Psoas muscle (tissue), 8 donors: ENCODE measurements around the gene VAT1L. TPM values are rescaled to one million over a fixed set of nuclear protein-coding genes. Genes with fewer than 3 reads are reported as not detected.

Source experiments
- ATAC-seq, 4 donors: fragments of 200-7000 bp; cut with Tn5 transposase; one replicate each; pipeline ENCODE4 v1.9.1; 2020; ENCODE audit warnings: moderate library complexity in 3 of 4, mild to moderate bottlenecking in 2 of 4
- DNase-seq, 2 donors: peaks; one replicate each; pipeline ENCODE4 v3.0.0-alpha.2; 2020
- H3K27ac ChIP-seq: fragments of 200-600 bp; one replicate; pipeline ENCODE4 v1.8.0; 2022
- H3K27me3 ChIP-seq, 3 donors: fragments of 200-600 bp in 1 of 3; one replicate each; pipeline versions ENCODE4 v1.6.1 to v1.8.0; 2013 to 2022; ENCODE audit warnings: low read length in 2 of 3, mild to moderate bottlenecking in 2 of 3, moderate library complexity in 1 of 3; ENCODE audit not compliant: insufficient read depth in 3 of 3
- H3K36me3 ChIP-seq, 2 donors: fragments of 200-600 bp in 1 of 2; one replicate each; pipeline versions ENCODE4 v1.6.1 to v1.8.0; 2013 to 2022; ENCODE audit warnings: low read depth in 1 of 2, mild to moderate bottlenecking in 1 of 2, moderate library complexity in 1 of 2; ENCODE audit not compliant: insufficient read depth in 1 of 2
- H3K4me1 ChIP-seq: fragments of 200-600 bp; one replicate; pipeline ENCODE4 v1.8.0; 2022
- H3K4me3 ChIP-seq: fragments of 200-600 bp; one replicate; pipeline ENCODE4 v1.8.0; 2022; ENCODE audit warnings: mild to moderate bottlenecking
- H3K9me3 ChIP-seq: fragments of 200-600 bp; one replicate; pipeline ENCODE4 v1.8.0; 2022
- CTCF ChIP-seq: fragments of 200-600 bp; IDR thresholded peaks from one replicate; pipeline ENCODE4 v1.8.0; 2022; ENCODE audit warnings: antibody characterized with exemption
- WGBS, 3 donors: extraction: QIAGEN DNeasy Blood & Tissue Kit; methylation state at CpG; one replicate each; pipeline versions ENCODE4 v1.1.6 to v1.1.7; 2013; 5-methylcytosine and 5-hydroxymethylcytosine counted together
- intact Hi-C, 2 donors: fragments of 100-400 bp; cut with DNase I; formaldehyde crosslinking; loops; one replicate each; pipeline versions ENCODE4 v1.11.0 to v1.14.2; 2022
- polyA plus RNA-seq, 3 donors: library from polyadenylated mRNA; stranded (reverse); fragments of 200-250 nt; gene quantifications; one replicate each; pipeline ENCODE4 v1.2.3, GENCODE V29; 2013
- total RNA-seq, 4 donors: library from RNA; stranded (reverse); fragmentation: NEBNext Ultra II Directional in 2 of 4; extraction: Animal tissue kit (Norgen Biotek cat#: 25700) in 2 of 4; gene quantifications; one replicate each; pipeline versions ENCODE4 v1.2.1 to v1.2.4, GENCODE V29; 2021 to 2023
- donor health status: healthy with polysubstance abuse.
- donor health status: DM: no; HTN: no; CAD: no; lungs with moderate emphysema.
- donor health status: Bipolar disorder and iron deficiency.
- donor health status: healthy.
- donor health status: DM: yes; HTN: yes; CAD: no.
- donor health status: DM: no; HTN: no; CAD: no.
- donor health status: DM: no; HTN: no; CAD: no.
- donor health status: DM: yes; HTN: yes; CAD: no.

VAT1L gene
- total and polyA plus RNA-seq, 7 donors = 0.03 to 0.20 (median 0.09) TPM; not detected in 3

DNA sequence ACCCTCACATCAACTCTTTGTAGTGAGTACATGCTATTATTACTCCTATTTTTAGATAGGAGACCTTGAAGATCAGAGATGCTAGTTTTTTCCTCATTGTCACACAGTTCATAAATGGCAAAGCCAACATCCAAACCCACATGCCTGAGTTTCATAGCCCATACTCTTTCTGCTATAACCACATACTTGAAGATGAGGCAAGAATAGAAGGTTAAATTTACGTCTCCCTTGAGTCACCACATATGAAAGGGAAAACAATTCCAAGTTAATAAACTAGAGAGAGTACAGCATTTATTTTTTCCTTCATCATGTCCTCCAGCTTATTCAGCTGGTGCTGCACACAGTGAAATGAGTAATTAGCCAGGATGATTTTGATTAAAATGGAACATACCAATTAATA is 42.4 kb upstream of the VAT1L start:
- ATAC-seq (no peak), DNase-seq (no peak)
- H3K9me3 ChIP-seq = no peaks in the 10 kb centered on the region
- H3K27me3 ChIP-seq = no peaks in the 10 kb centered on the region
- 66 to 87% (median 70%) methylated on average over 1 of the region's 1 CpG for WGBS, 3 donors
- intact Hi-C loops = no loop called here
- H3K4me1 ChIP-seq = no peaks in the 10 kb centered on the region
- H3K27ac ChIP-seq = no peak overlapping the region
- H3K4me3 ChIP-seq = no peak overlapping the region
- TF ChIP-seq CTCF = no peak
- no peaks in the 10 kb centered on the region for H3K36me3 ChIP-seq

DNA sequence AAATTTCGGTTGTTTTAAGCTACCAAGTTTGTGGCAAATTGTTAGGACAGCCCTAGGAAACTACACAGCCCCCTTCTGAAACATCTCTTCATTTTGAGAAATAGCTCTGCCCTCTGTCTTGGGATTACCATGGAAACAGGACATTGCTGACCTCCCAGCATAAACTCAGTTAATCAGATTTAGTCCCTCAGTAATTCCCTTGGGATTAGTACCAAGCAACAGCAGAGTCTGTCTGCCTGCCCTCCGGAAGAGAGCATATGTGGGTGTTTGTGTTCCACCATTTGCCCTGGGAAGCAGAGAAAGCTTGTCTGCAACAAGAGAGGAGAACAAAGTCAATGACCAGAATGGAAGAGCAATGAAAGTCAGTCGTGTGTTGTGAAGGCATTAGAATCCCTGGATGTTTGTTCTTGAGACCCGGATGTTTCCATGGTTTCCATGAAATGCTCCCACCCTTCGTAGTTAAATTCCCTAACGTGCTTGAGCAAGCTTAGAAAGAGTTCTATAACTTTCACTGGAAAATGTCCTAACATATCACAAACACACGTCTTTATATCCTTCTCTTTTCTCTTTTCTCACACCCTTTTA is 39.9 kb upstream of the VAT1L start:
- H3K27ac ChIP-seq = no peak overlapping the region
- ATAC-seq (no peak), DNase-seq (no peak)
- WGBS, 3 donors = 29 to 72% (median 72%) methylated on average over 7 of the region's 7 CpGs
- no peaks in the 10 kb centered on the region for H3K9me3 ChIP-seq
- H3K4me3 ChIP-seq = no peak overlapping the region
- no peaks in the 10 kb centered on the region for H3K27me3 ChIP-seq
- no peaks in the 10 kb centered on the region for H3K36me3 ChIP-seq
- H3K4me1 ChIP-seq = no peaks in the 10 kb centered on the region
- no peak for TF ChIP-seq CTCF
- intact Hi-C loops = no loop called here

DNA sequence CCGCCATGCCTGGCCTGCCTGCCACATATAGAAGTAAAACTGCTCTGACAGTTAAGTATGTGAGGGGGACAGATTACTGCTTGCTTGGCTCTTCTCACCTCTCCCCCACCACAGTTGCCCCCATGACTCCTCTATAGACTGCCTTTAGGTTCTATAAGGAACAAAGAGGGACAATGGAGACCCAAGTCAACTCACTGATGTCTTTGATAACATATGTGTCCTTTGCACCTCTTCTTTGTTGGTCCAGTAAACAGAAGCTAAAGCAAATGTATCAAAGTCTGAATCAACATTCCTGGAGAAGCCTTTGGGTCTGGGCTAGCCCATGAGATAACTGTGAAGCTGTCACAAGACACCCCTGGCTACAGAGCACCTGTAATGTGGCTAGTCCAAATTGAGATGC is 38.9 kb upstream of the VAT1L start:
- no peak for TF ChIP-seq CTCF

GRCh38 chr16:77758046-77758445 is 30.3 kb upstream of the VAT1L start:
- 79 to 86% (median 83%) methylated on average over 5 of the region's 5 CpGs for WGBS, 3 donors
- no peaks in the 10 kb centered on the region for H3K27me3 ChIP-seq
- no peaks in the 10 kb centered on the region for H3K4me1 ChIP-seq
- DNase-seq (no peak), ATAC-seq (no peak)
- intact Hi-C loops = no loop called here
- no peak overlapping the region for H3K4me3 ChIP-seq
- H3K36me3 ChIP-seq = no peaks in the 10 kb centered on the region
- no peaks in the 10 kb centered on the region for H3K9me3 ChIP-seq
- H3K27ac ChIP-seq = no peak overlapping the region
- no peak for TF ChIP-seq CTCF

More for the DNA sequence above, 38.9 kb upstream of the VAT1L start:
- H3K9me3 ChIP-seq = no peaks in the 10 kb centered on the region
- no peak for ATAC-seq
- no peaks in the 10 kb centered on the region for H3K27me3 ChIP-seq
- no peaks in the 10 kb centered on the region for H3K36me3 ChIP-seq
- 44 to 92% (median 79%) methylated on average over 1 of the region's 1 CpG for WGBS, 3 donors
- no peak overlapping the region for H3K4me3 ChIP-seq
- H3K27ac ChIP-seq = no peak overlapping the region
- intact Hi-C loops = no loop called here
- H3K4me1 ChIP-seq = no peaks in the 10 kb centered on the region
- DNase-seq = no peak

GRCh38 chr16:77758508-77758907 is 29.9 kb upstream of the VAT1L start:
- H3K4me3 ChIP-seq = no peak overlapping the region
- DNase-seq (no peak), ATAC-seq (no peak)
- H3K27ac ChIP-seq = no peak overlapping the region
- no peak for TF ChIP-seq CTCF
- 73 to 82% (median 80%) methylated on average over 2 of the region's 2 CpGs for WGBS, 3 donors
- H3K9me3 ChIP-seq = no peaks in the 10 kb centered on the region
- no peaks in the 10 kb centered on the region for H3K27me3 ChIP-seq
- H3K4me1 ChIP-seq = no peaks in the 10 kb centered on the region
- intact Hi-C loops = no loop called here
- H3K36me3 ChIP-seq = no peaks in the 10 kb centered on the region
